ENCODE measurements around the gene FRMD6. TPM values are rescaled to one million over a fixed set of nuclear protein-coding genes. Genes with fewer than 3 reads are reported as not detected.

Gene FRMD6
- total RNA-seq, 1 experiment from 2014 or later = 72.8 TPM

GRCh38 chr14:51666070-51666469 lies 14.4 kb downstream of the FRMD6 start:
- no peak for DNase-seq (ENCODE audit: low spot score)

DNA sequence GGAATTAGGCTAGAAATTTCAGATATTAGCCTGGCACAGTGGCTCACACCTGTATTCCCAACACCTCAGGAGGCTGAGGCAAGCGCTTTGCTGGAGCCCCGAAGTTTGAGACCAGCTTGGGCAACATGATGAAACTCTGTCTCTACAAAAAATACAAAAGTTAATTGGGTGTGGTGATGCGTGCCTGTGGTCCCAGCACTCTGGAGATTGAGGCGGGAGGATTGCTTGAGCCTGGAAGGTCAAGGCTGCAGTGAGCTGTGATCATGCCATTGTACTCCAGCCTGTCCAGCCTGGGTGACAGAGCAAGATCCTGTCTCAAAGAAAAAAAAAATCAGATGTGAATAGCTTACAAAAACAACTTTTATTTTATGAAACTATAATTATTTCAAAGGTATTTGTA lies 15.1 kb downstream of the FRMD6 start:
- no peak for DNase-seq (ENCODE audit: low spot score)

DNA sequence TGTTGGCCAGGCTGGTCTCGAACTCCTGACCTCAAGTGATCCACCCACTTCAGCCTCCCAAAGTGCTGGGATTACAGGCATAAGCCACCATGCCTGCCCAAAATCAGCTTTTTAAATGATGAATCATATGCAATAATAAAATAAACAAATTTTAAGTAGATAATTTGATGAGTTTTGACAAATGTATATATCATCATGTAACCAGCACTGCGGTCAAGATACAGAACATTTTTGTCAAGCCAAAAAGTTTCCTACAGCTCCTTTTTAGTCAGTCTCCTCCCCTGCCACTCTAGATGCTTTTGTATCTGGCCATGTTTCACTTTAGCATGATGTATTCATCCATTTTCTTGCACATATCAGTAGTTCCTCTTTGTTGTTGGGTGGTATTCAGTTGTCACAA lies 17.2 kb downstream of the FRMD6 start:
- DNase-seq (ENCODE audit: low spot score) = no peak

DNA sequence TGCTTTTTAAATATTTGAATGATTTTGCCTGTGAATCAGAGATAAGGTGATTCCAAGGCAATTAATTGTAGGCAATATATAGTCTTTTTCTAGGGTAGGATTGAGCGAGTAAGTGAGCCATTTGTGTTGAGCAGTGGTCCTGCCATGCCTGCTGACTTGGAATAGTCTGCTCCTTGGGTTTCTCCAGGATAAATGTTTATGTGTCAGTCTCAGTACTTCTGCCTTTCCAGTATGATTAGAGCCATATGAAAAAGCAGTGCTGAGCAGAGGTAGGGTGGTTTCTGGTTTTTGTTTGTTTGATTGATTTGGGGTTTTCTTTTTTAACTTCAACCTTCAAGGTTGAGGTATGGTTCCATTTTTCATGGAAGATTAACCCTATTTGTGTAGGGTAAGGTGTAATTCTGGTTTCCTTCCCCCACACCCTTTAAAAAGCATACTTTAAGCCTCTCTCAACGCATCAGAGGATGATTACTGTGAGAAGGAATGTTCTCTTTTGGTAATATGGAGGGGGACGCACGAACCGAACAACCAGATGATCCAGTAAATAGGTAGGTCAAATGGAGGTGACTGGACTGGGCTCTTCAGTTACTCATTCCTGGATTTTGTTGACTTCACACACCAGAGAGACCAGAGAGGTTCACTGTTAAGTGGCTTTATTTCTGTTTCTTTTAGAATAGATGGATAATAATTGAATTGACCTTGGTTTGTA lies 22.7 kb downstream of the FRMD6 start:
- no peak for DNase-seq (ENCODE audit: low spot score)

DNA sequence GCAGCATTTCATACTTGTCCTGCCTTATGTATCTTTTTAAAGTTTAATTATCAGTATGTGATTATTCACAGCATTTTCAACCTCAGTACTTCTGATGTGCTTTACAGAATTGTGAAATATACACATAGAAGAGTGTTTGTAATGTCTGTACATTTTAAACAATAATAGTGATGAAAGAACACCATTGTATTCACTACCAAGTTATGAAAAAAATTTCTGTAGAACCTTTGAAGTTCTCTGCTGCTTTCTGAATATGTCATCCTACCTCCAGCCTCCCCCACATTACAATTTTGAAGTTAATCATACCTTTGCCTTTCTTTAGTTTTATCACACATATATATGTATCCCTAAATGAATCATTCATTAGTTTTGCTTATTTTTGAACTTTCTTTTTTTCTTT lies 24.8 kb downstream of the FRMD6 start:
- DNase-seq (ENCODE audit: low spot score) = no peak

DNA sequence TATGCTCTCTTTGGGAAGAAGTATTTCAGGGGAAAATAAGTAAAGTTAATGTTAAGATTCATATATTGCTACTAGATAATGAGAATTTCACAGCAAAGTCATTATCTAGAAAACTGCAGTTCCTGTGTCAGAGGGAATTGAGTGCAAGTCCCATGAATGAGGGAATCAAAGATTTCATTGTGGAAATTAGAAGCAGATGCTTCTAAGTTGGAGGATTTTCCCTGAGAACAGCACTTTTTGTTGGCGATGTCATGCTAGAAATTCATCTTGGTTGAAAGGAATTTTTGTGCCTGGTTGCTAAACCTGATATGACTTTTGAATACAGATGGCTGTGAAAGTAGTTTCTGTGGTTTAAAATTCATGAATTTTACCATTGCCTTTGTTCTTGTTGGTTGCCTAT lies 25.6 kb downstream of the FRMD6 start:
- peak; percentile 16 for DNase-seq (ENCODE audit: low spot score)

GRCh38 chr14:51677738-51678137 lies 26.0 kb downstream of the FRMD6 start:
- DNase-seq (ENCODE audit: low spot score) = no peak

DNA sequence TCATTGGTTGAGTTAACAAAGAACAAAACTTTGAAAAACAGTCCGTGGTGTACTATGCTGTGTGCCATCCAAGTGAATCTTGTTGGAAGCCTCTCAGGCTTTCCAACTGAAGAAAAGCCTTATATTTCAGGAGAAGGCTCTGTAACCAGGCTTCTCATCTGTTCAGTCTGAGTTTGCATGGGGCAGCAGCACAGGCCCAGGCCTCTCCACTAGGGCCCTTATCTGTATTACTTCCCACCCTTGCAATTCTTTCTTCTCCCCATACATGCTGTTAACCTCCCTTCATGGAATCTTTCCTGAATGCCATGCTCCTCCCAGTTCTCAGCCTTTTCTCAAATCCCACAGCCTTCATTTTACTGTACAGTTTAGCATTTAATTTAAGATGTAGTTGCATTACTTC lies 28.3 kb downstream of the FRMD6 start:
- DNase-seq (ENCODE audit: low spot score) = no peak

DNA sequence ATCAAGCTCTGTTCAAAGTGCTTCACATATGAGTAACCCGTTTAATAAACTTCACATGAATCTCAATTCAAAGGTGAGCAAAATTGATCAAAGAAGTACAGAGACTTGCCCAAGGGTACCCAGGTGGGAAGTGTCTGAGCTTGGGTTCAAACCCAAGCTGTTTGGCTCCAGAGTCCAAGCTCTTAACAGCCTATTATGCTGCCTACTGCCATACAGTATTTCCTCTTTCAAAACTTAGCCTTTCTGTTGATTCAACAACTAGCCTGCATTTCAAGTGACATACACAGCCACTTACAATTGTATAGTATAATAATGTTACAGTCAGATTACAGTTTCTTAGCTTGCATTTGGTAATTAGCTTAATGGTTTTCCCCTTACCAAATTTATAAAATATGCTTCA lies 29.7 kb downstream of the FRMD6 start:
- no peak for DNase-seq (ENCODE audit: low spot score)

DNA sequence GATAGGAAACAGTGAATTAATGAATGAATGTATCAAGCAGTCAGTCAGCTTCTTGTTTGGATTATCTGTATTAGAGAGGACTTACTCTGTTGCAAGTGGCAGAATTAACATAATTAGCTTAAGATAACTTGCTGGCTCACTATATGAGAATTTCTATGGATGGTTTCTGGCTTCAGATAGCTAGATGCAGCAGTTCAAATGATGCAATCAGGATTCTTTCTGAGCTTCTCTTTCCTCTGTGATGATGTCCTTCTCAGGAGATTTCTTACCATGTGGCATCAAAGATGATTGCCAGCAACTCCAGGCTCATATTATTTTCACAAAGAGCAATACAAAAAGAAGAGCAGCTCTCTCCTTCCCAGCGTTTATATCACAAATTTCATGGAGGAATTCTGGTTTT lies 30.7 kb downstream of the FRMD6 start:
- no peak for DNase-seq (ENCODE audit: low spot score)

DNA sequence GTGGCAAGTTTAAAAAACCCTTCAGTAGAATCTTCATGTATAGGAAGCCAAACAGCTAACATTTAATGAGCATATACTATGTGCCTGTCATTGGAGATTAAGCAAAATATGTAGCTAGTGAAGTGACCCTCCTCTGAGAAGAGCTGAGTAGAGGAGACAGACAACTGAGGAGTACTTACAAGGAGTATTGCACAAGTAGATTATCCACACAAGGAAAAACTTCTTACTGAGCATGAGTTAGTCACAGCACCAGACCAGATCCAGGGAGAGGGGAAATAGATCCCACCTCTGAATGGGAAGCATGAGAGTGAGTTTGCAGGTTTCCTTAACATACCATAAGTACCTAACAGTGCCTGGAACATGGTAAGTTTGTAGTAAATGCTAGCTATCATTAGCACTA lies 33.0 kb downstream of the FRMD6 start:
- no peak for DNase-seq (ENCODE audit: low spot score)

DNA sequence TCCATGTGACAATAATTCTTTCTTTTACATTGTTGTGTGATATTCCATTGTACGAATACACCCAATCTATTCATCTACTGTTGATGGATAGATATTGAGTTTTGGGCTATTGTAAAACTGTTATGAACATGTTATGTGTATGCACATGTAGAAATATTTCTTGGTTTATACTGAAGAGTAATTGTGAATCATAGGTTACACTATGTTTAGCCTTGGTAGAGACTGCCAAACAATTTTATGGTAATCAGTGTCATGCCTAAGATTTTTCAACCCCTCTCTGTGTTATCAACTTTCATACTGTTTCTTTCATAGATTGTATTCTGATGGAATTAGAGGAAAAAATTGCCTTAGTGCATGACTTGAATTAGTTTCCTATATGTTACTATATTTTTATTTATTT lies 39.5 kb downstream of the FRMD6 start:
- no peak for DNase-seq (ENCODE audit: low spot score)

- no peak for DNase-seq (ENCODE audit: low spot score)
Observed at GRCh38 chr14:51692646-51693045, 40.9 kb downstream of the FRMD6 start.

DNA sequence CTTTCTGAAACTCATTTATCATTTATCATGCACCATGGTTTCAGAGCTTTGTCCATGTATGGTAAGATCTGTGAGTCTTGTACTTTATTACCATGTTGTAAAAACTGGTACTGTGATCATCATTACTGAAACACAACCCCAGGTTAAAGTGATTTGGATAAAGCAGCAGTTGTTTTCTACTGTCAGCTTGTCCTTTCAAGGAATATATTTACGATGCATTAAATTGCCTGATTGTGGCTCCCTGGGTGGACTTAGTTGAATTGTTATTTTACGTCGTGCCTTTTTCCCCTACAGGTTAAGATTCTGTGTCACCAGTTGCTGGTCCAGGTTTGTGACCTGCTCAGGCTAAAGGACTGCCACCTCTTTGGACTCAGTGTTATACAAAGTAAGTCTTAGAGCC lies 46.1 kb downstream of the FRMD6 start:
- DNase-seq (ENCODE audit: low spot score) = no peak

DNA sequence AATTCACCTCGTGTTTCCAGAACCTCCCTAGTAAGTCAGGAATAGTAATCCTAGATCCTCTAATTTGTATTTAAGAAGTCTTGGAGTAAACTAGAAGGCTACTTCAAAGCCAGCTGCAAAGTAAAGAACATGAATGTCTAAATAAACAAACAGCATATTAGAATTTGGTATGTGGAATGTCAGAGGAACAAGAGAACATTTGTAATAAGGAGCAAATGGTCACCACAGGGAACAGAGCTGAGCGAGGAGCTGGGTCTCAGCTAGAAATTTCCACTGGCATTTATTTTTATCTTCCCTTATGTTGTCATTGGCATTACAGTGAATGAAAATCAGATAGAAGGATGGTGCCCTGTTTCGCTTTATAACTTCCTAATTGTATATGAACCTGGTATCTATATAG lies 50.2 kb downstream of the FRMD6 start:
- DNase-seq (ENCODE audit: low spot score) = peak; percentile 19

- no peak for DNase-seq (ENCODE audit: low spot score)
Observed at GRCh38 chr14:51703787-51704186, 52.1 kb downstream of the FRMD6 start.

GRCh38 chr14:51704545-51704944 lies 52.8 kb downstream of the FRMD6 start:
- no peak for DNase-seq (ENCODE audit: low spot score)

DNA sequence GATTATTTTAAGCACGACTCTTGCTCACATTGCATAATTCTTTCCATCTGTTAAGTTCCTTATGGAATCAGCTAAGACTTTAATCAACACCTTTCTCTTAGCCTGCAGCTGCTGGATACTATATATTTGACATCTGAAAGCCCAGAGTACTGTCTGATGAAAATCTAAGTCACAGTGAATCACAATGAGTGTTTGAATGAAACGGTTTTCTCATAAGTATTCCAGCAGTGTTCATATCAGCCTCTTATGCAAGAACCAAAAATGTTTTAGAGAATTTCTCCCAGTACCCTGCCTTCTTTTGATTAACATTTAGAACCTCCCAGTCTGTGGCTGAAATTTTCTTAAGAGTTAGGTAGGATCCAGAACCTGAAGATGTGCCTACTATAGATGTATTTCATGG lies 55.6 kb downstream of the FRMD6 start:
- DNase-seq (ENCODE audit: low spot score) = no peak

DNA sequence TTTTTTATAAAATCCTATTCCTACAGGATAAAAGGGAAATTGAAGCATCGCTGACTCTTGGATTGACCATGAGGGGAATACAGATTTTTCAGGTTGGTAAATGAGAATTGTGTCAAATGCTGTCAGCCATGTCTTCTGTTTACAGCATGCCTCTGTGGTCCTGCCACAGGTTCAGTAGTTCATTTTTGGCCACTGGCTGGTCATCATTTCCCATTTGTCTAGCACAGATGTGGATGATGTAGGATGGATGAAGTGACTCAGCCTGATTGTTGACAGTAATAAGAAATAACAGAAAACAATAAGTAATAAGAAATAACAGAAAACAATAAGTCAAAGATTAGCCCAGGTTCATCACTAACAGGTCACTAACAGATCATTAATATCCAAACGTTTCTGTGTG lies 59.8 kb downstream of the FRMD6 start:
- DNase-seq (ENCODE audit: low spot score) = no peak

DNA sequence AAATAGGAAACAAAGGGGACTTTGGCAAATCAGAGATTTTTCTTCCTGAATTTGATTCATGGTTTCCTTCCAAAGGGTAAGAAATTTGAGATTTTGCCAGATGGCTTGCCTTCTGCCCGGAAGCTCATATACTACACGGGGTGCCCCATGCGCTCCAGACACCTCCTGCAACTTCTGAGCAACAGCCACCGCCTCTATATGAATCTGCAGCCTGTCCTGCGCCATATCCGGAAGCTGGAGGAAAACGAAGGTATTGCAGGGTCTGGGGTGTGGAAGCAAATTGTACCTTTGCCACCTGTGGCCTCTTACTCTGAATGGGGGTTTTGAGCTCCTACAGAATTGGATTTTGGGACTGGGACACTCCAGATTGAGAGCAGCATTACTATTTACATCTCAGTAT lies 63.5 kb downstream of the FRMD6 start:
- no peak for DNase-seq (ENCODE audit: low spot score)

DNA sequence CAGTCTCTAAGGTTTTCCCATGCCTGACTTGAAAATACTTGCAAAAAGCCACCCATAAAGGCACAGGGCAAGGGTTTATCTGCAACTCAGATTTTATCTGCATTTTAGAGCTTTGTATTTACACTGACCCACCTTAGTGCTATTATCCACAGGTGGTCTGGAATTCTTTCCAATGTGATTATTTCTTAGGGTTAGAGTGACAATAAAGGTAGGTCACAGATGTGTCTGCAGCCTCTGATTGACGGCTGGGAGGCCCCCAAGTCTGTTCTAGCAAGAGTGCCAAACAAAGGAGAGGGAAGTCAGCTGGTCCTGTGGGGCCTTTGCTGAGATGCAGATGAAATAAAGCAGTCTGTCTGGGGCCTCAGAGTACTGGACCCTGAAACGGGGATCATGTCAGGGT lies 64.0 kb downstream of the FRMD6 start:
- DNase-seq (ENCODE audit: low spot score) = no peak

DNA sequence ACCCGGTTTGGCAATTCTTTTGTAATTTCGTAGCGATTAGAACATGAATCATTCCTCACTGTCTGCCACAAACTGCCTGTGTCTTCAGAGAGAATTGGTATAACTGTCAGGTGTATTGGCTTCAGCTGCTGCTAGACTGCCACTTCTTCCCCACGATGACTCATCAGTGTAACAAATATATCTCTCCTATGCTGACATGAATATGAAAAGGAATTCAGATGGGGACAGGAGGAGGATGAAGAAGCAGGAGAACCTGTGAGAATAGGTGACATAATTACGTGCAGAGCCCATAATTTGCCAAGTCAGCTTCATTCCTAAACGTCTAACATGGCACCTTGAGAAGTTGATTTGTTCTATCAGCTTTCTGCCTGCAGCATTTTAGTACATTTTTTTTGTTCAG lies 64.9 kb downstream of the FRMD6 start:
- DNase-seq (ENCODE audit: low spot score) = no peak

GRCh38 chr14:51717766-51718165 lies 66.1 kb downstream of the FRMD6 start:
- no peak for DNase-seq (ENCODE audit: low spot score)

GRCh38 chr14:51719955-51720354 lies 68.2 kb downstream of the FRMD6 start:
- no peak for DNase-seq (ENCODE audit: low spot score)
